Kidney tubule cell (primary cell): Measurements from ENCODE around the gene UTP11.
A peak's percentile ranks its signal among the peaks of the same experiment; 100 is the strongest.
"Not testable (repeated sequence)": the region's sequence is repeated elsewhere in the genome, so short reads cannot be mapped to it uniquely, and the experiment has no call there.

Experiments used
- DNase-seq: peaks from one replicate; pipeline ENCODE4 v3.0.0-alpha.2; 2018; ENCODE audit warnings: low spot score

UTP11 gene

GRCh38 chr1:38027201-38028104 lies 14.9 kb downstream of the UTP11 start:
- DNase-seq, result no peak

GRCh38 chr1:38028105-38028591 lies 15.6 kb downstream of the UTP11 start:
- peak; percentile 37 for DNase-seq

GRCh38 chr1:38028671-38029070 lies 16.1 kb downstream of the UTP11 start:
- no peak for DNase-seq

GRCh38 chr1:38029081-38029681 lies 16.6 kb downstream of the UTP11 start:
- no peak for DNase-seq

- peak; percentile 84 for DNase-seq
Observed at GRCh38 chr1:38029685-38030511, 17.4 kb downstream of the UTP11 start.

- no peak for DNase-seq
Observed at GRCh38 chr1:38030596-38031512, 18.3 kb downstream of the UTP11 start.

GRCh38 chr1:38031513-38031866 lies 19.0 kb downstream of the UTP11 start:
- no peak for DNase-seq

- not testable (repeated sequence) for DNase-seq
Observed at GRCh38 chr1:38032992-38033391, 20.5 kb downstream of the UTP11 start.

- DNase-seq, result no peak
Observed at GRCh38 chr1:38034871-38035270, 22.3 kb downstream of the UTP11 start.

GRCh38 chr1:38037221-38037939 lies 24.8 kb downstream of the UTP11 start:
- no peak for DNase-seq

GRCh38 chr1:38038861-38039260 lies 26.3 kb downstream of the UTP11 start:
- DNase-seq, result peak; percentile 88

GRCh38 chr1:38039331-38040088 lies 27.0 kb downstream of the UTP11 start:
- no peak for DNase-seq

- DNase-seq, result no peak
Observed at GRCh38 chr1:38041936-38042834, 29.7 kb downstream of the UTP11 start.

- DNase-seq, result no peak
Observed at GRCh38 chr1:38043036-38043747, 30.7 kb downstream of the UTP11 start.

GRCh38 chr1:38044221-38045215 lies 32.0 kb downstream of the UTP11 start:
- no peak for DNase-seq

GRCh38 chr1:38045401-38046332 lies 33.1 kb downstream of the UTP11 start:
- DNase-seq, result no peak
